HK-2 (cell line): ENCODE measurements around the gene PCGF6.
"Not testable (repeated sequence)": the region's sequence is repeated elsewhere in the genome, so short reads cannot be mapped to it uniquely, and the experiment has no call there.

ENCODE experiments used
- DNase-seq: peaks from one replicate; pipeline ENCODE4 v3.0.0-alpha.2; 2018; ENCODE audit not compliant: unreplicated experiment

Gene PCGF6

DNA sequence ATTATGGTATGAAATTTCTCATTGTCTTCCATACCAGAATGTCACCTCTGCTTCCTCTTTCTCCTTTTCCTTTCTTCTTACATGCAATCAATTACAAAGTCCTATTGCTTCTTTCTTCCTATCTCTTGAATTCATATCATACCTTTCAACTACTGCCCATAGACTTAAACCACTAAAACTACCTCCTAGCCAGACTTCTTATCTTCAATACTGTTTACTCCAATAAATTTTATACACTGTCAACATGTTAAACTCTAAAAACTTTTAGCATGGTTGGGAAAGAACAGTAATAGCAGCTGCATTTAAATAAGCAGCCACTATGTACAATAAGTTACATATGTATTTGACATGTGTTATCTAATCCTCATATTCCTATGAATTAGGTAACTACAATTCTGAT lies 34.9 kb downstream of the PCGF6 start:
- no peak for DNase-seq

DNA sequence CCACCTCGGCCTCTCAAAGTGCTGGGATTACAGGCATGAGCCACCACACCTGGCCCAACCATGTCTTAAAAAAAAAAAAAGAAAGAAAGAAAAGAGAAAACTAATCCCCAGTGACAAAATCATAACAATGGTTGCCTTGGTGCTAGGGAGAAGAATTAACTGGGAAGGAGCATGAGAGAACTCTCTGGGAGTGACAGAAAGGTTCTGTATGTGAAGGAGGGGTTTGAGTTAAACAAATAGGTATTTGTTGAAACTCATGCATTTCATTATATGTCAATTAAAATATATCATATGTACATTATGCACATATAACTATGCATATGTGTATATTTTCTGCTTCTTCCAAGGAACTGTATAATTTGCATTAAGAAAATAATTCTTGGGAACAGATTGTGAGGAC lies 40.7 kb downstream of the PCGF6 start:
- DNase-seq, result no peak

- DNase-seq, result no peak
These were observed 43.3 kb downstream of the PCGF6 start for GRCh38 chr10:103307594-103307993.

DNA sequence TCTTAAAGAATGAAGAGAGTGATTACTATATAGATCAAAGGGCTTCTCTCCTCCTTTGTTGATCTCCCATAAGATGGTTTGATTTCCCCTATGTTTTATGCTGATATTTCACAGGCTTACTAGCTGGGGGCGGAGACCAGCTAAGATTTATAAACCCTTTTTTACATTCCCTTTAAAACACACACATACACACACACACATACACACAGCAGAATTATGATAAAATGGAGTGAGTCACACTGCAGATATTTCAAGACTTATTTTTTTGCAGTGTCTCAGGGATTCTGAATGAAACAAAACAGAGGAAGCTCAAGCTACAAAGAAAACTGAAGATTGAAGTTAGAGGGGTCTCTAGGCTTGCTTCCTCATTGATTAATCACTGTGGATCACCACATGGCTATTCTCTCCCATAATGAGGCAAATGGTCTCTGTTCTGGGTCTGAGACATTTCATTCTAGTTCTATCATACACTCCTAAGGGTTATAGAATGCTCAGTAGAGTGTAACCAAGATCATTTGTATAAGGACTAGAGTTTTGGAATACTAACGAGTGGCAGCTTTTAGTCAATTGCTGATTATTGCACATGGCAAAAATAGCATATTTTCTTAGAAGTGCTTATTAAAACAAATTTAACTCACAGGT lies 55.4 kb downstream of the PCGF6 start:
- DNase-seq, result no peak

DNA sequence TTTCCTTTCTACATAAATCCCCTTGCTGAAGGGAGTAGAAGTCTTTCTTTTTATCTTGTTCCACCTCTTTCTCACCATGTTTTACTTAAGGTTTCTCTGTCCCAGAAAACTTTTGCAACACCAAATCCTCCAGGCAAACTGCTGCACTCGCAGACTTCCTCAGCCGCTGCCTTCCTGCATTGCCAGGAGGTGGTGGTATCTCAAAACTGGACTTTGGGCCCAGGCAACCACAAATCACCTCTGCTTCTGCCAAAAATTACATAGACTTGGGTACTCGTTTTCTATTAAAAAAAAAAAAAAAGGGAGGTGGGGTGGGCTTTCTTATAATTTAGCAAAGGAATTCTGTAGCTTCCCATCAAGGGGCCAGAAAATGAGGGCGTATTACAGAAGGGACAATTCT lies 59.4 kb downstream of the PCGF6 start:
- DNase-seq, result no peak

GRCh38 chr10:103287992-103288391 lies 62.9 kb downstream of the PCGF6 start:
- no peak for DNase-seq

DNA sequence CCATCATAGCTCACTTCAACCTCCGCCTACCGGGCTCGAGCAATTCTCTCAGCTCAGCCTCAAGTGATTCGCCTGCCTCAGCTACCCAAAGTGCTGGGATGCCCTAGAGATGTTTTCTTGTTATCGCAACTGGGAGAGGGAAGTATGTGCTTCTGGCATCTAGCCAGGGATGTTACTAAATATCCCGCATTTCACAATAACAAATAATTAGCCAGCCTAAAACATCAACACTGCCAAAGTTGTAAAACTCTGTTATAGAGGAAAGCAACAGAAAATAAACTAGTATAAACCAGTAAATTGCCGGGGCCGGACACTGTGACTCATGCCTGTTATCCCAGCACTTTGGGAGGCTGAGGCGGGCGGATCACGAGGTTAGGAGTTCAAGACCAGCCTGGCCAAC lies 66.8 kb downstream of the PCGF6 start:
- no peak for DNase-seq

DNA sequence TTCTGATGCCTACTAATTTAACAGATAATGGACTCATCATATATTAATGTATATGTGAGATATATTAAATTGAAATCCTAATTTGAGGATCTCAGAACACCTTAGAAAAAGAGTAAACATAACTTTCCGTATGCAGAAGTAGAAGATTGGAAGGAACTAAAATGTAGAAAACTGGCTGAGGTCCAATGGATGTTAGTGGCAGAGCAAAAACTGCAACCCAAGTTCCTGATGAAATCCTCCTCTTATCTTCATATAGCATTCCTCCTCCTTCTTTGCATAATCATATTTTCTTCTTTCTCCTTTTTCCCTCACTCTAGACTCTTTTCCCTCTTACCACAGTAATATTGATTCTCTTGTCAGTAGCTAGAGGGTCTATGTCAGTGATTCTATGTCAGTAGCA lies 68.0 kb downstream of the PCGF6 start:
- DNase-seq, result no peak

- no peak for DNase-seq
These were observed 69.2 kb downstream of the PCGF6 start for GRCh38 chr10:103281753-103282152.

DNA sequence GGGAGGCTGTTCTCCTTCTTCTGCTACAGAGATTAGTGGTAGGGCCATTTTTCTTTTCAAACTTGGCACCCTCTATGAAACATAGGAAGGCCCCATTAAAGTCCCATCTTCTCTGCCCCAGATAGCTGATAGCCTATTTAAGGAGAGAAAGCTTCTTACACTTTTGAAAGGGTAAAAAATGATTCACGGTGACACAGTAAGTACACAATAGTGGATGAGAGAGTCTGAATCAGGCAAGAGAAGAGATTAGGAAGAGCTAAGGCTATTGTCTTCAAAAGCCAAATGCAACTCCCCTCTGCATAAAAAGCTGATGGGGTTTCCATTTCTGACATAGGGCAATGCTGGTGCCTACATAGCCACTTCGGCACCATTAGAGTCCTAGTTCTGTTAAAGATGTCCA lies 70.4 kb downstream of the PCGF6 start:
- no peak for DNase-seq

DNA sequence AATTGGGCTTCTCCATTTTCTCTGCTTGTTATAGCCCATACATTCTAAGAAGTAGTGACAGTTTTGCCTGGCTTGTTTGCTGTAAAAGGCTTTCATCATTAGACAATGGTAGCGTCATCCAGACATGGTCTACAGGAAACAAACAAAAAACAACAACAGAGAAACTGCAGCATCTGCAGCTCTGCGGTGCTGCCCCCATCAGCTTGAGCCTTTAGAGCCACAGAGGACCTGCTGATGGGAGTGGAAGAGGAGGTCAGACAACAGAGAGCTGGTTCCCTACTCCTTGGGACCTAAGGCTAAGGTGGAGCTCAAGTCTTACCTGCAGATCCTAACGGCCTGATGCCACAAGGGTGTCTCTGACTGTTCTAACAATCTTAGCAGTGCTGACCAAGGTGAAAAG lies 70.9 kb downstream of the PCGF6 start:
- no peak for DNase-seq

DNA sequence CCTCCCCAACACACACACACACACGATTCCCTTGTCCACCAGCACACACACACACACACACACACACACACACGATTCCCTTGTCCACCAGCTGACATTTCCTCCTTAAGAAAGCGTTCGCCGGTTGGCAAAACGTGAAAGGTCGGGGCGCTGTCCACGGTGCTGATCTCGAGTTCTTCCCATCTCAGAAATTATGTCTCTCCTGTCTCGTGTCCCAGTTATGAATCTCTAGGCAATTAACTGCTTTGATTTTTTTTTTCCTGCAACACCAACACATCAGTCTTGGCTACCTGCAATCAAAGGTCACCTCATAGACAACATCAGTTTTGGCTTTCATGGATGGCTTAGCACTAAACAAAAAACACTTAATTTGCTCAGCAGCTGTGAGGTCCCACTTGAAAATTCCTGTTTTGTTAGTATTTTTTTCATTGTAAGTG lies 72.1 kb downstream of the PCGF6 start:
- peak; percentile 80 for DNase-seq

DNA sequence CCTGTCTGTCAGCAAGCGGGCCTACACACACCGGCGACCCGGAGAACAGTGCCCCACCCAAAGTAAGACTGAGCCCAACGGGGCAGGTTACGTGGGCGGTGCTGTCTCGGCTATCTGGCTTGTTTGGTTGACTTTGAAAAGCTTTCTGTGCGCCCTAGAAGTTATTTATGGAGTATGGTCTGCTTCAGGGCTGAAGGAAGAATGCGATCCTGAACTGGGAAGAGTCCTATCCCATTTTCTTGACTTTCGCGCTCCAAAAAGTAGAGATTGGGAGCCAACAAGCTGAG lies 72.5 kb downstream of the PCGF6 start:
- peak; percentile 11 for DNase-seq

DNA sequence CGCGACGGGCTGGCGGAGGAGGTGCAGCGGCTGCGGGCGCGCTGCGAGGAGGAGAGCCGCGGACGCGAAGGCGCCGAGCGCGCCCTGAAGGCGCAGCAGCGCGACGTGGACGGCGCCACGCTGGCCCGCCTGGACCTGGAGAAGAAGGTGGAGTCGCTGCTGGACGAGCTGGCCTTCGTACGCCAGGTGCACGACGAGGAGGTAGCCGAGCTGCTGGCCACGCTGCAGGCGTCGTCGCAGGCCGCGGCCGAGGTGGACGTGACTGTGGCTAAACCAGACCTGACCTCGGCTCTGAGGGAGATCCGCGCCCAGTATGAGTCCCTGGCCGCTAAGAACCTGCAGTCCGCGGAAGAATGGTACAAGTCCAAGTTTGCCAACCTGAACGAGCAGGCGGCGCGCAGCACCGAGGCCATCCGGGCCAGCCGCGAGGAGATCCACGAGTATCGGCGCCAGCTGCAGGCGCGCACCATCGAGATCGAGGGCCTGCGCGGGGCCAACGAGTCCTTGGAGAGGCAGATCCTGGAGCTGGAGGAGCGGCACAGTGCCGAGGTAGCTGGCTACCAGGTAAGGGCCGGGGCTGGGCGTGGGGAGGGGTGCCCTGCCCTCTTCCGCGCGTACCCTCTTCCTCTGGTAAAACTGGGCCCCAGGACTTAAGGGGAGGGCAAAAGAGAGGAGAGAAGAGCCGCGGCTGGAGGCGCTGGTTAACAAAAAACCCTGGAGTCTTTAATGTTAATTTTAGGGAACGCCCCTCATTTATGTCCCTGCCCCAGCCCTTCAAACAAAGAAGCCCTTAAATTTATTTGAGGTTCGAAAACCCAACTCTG lies 73.0 kb downstream of the PCGF6 start:
- DNase-seq, result no peak

GRCh38 chr10:103276896-103277712 lies 73.8 kb downstream of the PCGF6 start, which contains the start of gene INA:
Gene INA (plus strand): TSS chr10:103277138. CDS start chr10:103277212, 74 bp downstream.
- peak; percentile 82 for DNase-seq

DNA sequence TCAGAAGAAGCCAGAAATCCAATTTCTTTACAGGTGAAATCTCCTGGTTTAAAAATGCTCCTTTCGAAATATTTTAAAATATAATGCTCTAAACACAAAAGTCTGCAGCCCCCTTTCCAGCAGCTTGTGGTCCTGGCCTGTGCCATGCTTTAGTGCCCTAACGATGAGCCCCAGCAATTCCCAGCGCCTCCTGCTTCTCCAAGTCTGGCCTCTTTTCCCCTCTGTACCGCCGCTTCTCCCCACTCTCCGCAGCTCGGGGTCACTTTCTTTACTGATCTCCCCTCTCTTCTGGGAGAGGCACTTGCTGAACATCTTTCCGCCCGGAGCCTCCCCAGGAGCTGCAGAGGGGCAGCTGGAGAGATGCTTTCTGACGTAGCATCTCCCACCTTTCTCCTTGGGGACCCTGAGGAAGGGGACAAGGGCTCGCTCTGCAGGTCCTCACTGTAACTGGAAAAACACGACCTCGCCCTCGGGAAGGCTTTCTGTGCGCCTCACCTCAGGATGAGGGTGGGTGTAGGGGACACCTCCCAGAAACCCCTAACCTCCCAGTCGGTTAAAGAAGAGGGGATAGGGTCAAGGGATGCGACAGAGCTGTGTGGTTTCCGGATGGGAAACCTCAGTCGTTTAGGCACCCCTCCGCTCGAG lies 74.6 kb downstream of the PCGF6 start:
- peak; percentile 5 for DNase-seq

DNA sequence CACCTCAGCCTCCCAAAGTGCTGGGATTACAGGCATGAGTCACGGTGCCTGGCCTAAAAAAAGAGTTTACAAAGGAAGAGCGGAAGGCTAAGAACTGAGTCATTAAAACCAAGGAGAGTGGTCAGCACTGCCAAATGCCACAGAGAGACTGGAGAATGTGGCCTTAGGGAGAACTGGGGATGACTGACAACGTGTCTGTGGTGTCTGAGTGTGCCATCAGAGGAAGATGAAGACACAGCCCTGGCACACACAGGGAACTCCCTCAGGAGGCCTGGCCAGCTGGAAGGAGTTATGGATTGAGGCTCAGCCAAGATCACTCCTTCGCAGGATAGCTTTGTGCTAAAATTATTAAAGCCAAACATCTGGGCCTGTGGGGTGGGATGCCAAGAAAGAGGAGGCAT lies 77.9 kb downstream of the PCGF6 start:
- DNase-seq, result peak; percentile 85

- DNase-seq, result peak; percentile 54
These were observed 85.1 kb downstream of the PCGF6 start for GRCh38 chr10:103265717-103266329.

- peak; percentile 19 for DNase-seq
These were observed 88.7 kb downstream of the PCGF6 start for GRCh38 chr10:103262229-103262628.

GRCh38 chr10:103259989-103260388 lies 91.0 kb downstream of the PCGF6 start:
- no peak for DNase-seq

DNA sequence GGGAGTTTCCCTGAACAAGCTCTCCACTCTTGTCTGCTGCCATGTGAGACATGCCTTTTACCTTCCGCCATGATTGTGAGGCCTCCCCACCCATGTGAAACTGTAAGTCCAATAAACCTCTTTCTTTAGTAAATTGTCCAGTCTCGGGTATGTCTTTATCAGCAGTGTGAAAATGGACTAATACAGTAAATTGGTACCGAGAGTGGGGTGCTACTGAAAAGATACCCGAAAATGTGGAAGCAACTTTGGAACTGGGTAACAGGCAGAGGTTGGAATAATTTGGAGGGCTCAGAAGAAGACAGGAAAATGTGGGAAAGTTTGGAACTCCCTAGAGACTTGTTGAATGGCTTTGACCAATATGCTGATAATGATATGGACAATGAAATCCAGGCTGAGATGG lies 92.0 kb downstream of the PCGF6 start:
- DNase-seq, result not testable (repeated sequence)

GRCh38 chr10:103257812-103258211 lies 93.1 kb downstream of the PCGF6 start:
- DNase-seq, result no peak
